NCI-H2227 (cell line): ENCODE results near the gene SYNPO2.
"Not testable (repeated sequence)": the region's sequence is repeated elsewhere in the genome, so short reads cannot be mapped to it uniquely, and the experiment has no call there.

ENCODE experiments used
- DNase-seq: peaks from one replicate; lab custom pipeline; 2025; ENCODE audit not compliant: unreplicated experiment; lab: John Stamatoyannopoulos, UW

SYNPO2 gene

GRCh38 chr4:118999919-119000318 lies 111.3 kb downstream of the SYNPO2 start:
- no peak for DNase-seq

GRCh38 chr4:119000400-119000799 lies 111.7 kb downstream of the SYNPO2 start:
- DNase-seq = no peak

- DNase-seq = no peak
Observed at GRCh38 chr4:119002476-119002875, 113.8 kb downstream of the SYNPO2 start.

- DNase-seq = not testable (repeated sequence)
Observed at GRCh38 chr4:119003001-119003400, 114.3 kb downstream of the SYNPO2 start.

GRCh38 chr4:119005928-119006460 lies 117.3 kb downstream of the SYNPO2 start:
- DNase-seq = no peak

GRCh38 chr4:119008761-119009160 lies 120.1 kb downstream of the SYNPO2 start:
- no peak for DNase-seq

- DNase-seq = not testable (repeated sequence)
Observed at GRCh38 chr4:119010221-119010620, 121.6 kb downstream of the SYNPO2 start.

GRCh38 chr4:119010909-119011606 lies 122.4 kb downstream of the SYNPO2 start:
- peak; percentile 4 for DNase-seq

- DNase-seq = no peak
Observed at GRCh38 chr4:119011607-119011988, 122.9 kb downstream of the SYNPO2 start.

- peak; percentile 7 for DNase-seq
Observed at GRCh38 chr4:119014658-119015057, 126.0 kb downstream of the SYNPO2 start.

GRCh38 chr4:119016636-119017035 lies 128.0 kb downstream of the SYNPO2 start:
- no peak for DNase-seq

- no peak for DNase-seq
Observed at GRCh38 chr4:119017636-119018035, 129.0 kb downstream of the SYNPO2 start.

GRCh38 chr4:119020158-119020557 lies 131.5 kb downstream of the SYNPO2 start:
- DNase-seq = no peak

GRCh38 chr4:119022520-119022919 lies 133.9 kb downstream of the SYNPO2 start:
- DNase-seq = not testable (repeated sequence)

GRCh38 chr4:119024102-119024501 lies 135.4 kb downstream of the SYNPO2 start:
- DNase-seq = no peak

GRCh38 chr4:119025420-119025819 lies 136.8 kb downstream of the SYNPO2 start:
- no peak for DNase-seq

- DNase-seq = no peak
Observed at GRCh38 chr4:119025916-119026661, 137.4 kb downstream of the SYNPO2 start.

GRCh38 chr4:119026662-119027444 lies 138.2 kb downstream of the SYNPO2 start:
- DNase-seq = no peak

GRCh38 chr4:119027811-119028210 lies 139.2 kb downstream of the SYNPO2 start:
- DNase-seq = no peak

- no peak for DNase-seq
Observed at GRCh38 chr4:119028296-119028695, 139.6 kb downstream of the SYNPO2 start.

GRCh38 chr4:119029847-119030535 lies 141.3 kb downstream of the SYNPO2 start:
- no peak for DNase-seq
